Gastroesophageal sphincter (tissue), 4 donors: Measurements from ENCODE around the gene EPB41L4A. TPM values are rescaled to one million over a fixed set of nuclear protein-coding genes. Genes with fewer than 3 reads are reported as not detected.

Experiments used
- ATAC-seq: fragments of 150-250 bp; one replicate; pipeline ENCODE4 v1.9.1; 2016; ENCODE audit warnings: mild to moderate bottlenecking, moderate library complexity
- H3K27ac ChIP-seq, 4 donors: fragments of 200-600 bp; sonication (generic) in 3 of 4; 1 replicate in 3 of 4; 2 replicates in 1 of 4; pipeline ENCODE4 v1.5.1; 2016 to 2019
- H3K27me3 ChIP-seq: fragments of 200-600 bp; sonication (generic); one replicate; pipeline ENCODE4 v1.5.1; 2019
- H3K36me3 ChIP-seq, 2 donors: fragments of 200-600 bp; sonication (generic); one replicate each; pipeline ENCODE4 v1.5.1; 2019; ENCODE audit warnings: control low read depth in 1 of 2
- H3K4me1 ChIP-seq, 3 donors: fragments of 200-600 bp; sonication (generic); 1 replicate in 2 of 3; 2 replicates in 1 of 3; pipeline ENCODE4 v1.5.1; 2016 to 2019; ENCODE audit warnings: control low read depth in 2 of 3
- H3K4me3 ChIP-seq, 2 donors: fragments of 200-600 bp; sonication (generic); one replicate each; pipeline ENCODE4 v1.5.1; 2019; ENCODE audit warnings: mild to moderate bottlenecking in 1 of 2, moderate library complexity in 1 of 2
- H3K9me3 ChIP-seq, 3 donors: fragments of 200-600 bp; sonication (generic); one replicate each; pipeline ENCODE4 v1.5.1; 2017 to 2019; ENCODE audit warnings: control low read depth in 2 of 3
- CTCF ChIP-seq, 4 experiments: fragments of 200-600 bp in 2 of 4; fragments of 450-650 bp in 2 of 4; sonication (generic) in 1 of 4; IDR thresholded peaks; one replicate each; pipeline ENCODE4 v1.5.1; 2017 to 2019; ENCODE audit warnings: antibody characterized with exemption in 4 of 4, mild to moderate bottlenecking in 2 of 4, moderate library complexity in 2 of 4
- EP300 ChIP-seq: sonication (generic); formaldehyde crosslinking; IDR thresholded peaks from one replicate; pipeline ENCODE4 v1.6.1; 2017; ENCODE audit warnings: antibody characterized with exemption, mild to moderate bottlenecking
- POLR2A ChIP-seq, 2 donors: fragments of 450-650 bp; IDR thresholded peaks; one replicate each; pipeline ENCODE4 v1.6.1; 2017; ENCODE audit warnings: antibody characterized with exemption in 2 of 2, mild to moderate bottlenecking in 2 of 2, moderate library complexity in 1 of 2
- POLR2AphosphoS5 ChIP-seq: sonication (generic); formaldehyde crosslinking; IDR thresholded peaks from one replicate; pipeline ENCODE4 v1.6.1; 2017; ENCODE audit warnings: antibody characterized with exemption
- WGBS, 2 donors: methylation state at CpG; one replicate each; pipeline ENCODE4 v1.1.5; 2018; ENCODE audit warnings: low coverage in 1 of 2; 5-methylcytosine and 5-hydroxymethylcytosine counted together
- total RNA-seq, 4 donors: library from RNA; depleted of rRNA; stranded (reverse); fragments of >200 nt; gene quantifications; one replicate each; pipeline ENCODE4 v1.1.0, GENCODE V29; 2016

The EPB41L4A gene
- total RNA-seq, 4 donors from 2014 or later, result 4.3 to 28.7 (median 12.6) TPM

GRCh38 chr5:112264151-112264550 lies 154.9 kb downstream of the EPB41L4A start:
- H3K27ac ChIP-seq, result no peak overlapping the region
- no peak overlapping the region for H3K4me3 ChIP-seq
- TF ChIP-seq CTCF (IDR thresholded peaks at IDR 0.05) (no peak), POLR2A (IDR thresholded peaks at IDR 0.05) (no peak), POLR2AphosphoS5 (no peak), EP300 (no peak)
- WGBS, 2 donors, result 83 to 100% methylated on average over 2 to 4 of the region's 4 CpGs
- no peaks in the 10 kb centered on the region for H3K9me3 ChIP-seq
- no peaks in the 10 kb centered on the region for H3K4me1 ChIP-seq
- ATAC-seq, result no peak
- peaks cover 0 to 12% of the 10 kb centered on the region in 2 donors for H3K36me3 ChIP-seq
- H3K27me3 ChIP-seq, result no peaks in the 10 kb centered on the region

- Histone ChIP-seq H3K9me3 (no peaks in the 10 kb centered on the region), H3K36me3 (peaks cover 0 to 16% of the 10 kb centered on the region in 2 donors), H3K4me1 (no peaks in the 10 kb centered on the region), H3K27me3 (no peaks in the 10 kb centered on the region), H3K27ac (no peak overlapping the region), H3K4me3 (no peak overlapping the region)
- WGBS, 2 donors, result 57 to 100% methylated on average over 1 of the region's 1 CpG
- ATAC-seq, result no peak
- TF ChIP-seq POLR2AphosphoS5 (no peak), CTCF (IDR thresholded peaks at IDR 0.05) (no peak), POLR2A (IDR thresholded peaks at IDR 0.05) (no peak), EP300 (no peak)
Observed at GRCh38 chr5:112263469-112263868, 155.6 kb downstream of the EPB41L4A start.

GRCh38 chr5:112258571-112258970 lies 160.5 kb downstream of the EPB41L4A start:
- peaks cover 0 to 3% (median 0%) of the 10 kb centered on the region in 3 donors for H3K4me1 ChIP-seq
- no peaks in the 10 kb centered on the region for H3K27me3 ChIP-seq
- peaks cover 0 to 16% of the 10 kb centered on the region in 2 donors for H3K36me3 ChIP-seq
- no peak overlapping the region for H3K4me3 ChIP-seq
- no peak overlapping the region for H3K27ac ChIP-seq
- TF ChIP-seq EP300 (no peak), POLR2A (IDR thresholded peaks at IDR 0.05) (no peak), POLR2AphosphoS5 (no peak), CTCF (IDR thresholded peaks at IDR 0.05) (no peak)
- no peak for ATAC-seq
- H3K9me3 ChIP-seq, result no peaks in the 10 kb centered on the region
- 77 to 90% methylated on average over 2 of the region's 2 CpGs for WGBS, 2 donors

- Histone ChIP-seq H3K4me1 (peaks cover 0 to 3% (median 0%) of the 10 kb centered on the region in 3 donors), H3K9me3 (no peaks in the 10 kb centered on the region), H3K4me3 (no peak overlapping the region), H3K27me3 (no peaks in the 10 kb centered on the region), H3K27ac (no peak overlapping the region), H3K36me3 (peaks cover 0 to 16% of the 10 kb centered on the region in 2 donors)
- TF ChIP-seq POLR2A (IDR thresholded peaks at IDR 0.05) (no peak), POLR2AphosphoS5 (no peak), CTCF (IDR thresholded peaks at IDR 0.05) (no peak), EP300 (no peak)
- ATAC-seq, result no peak
Observed at GRCh38 chr5:112257976-112258375, 161.1 kb downstream of the EPB41L4A start.

GRCh38 chr5:112257005-112257404 lies 162.1 kb downstream of the EPB41L4A start:
- peaks cover 0 to 3% (median 0%) of the 10 kb centered on the region in 3 donors for H3K4me1 ChIP-seq
- peaks cover 0 to 11% of the 10 kb centered on the region in 2 donors for H3K36me3 ChIP-seq
- H3K27me3 ChIP-seq, result no peaks in the 10 kb centered on the region
- TF ChIP-seq POLR2AphosphoS5, result no peak
- TF ChIP-seq CTCF (IDR thresholded peaks at IDR 0.05), result no peak
- H3K27ac ChIP-seq, result no peak overlapping the region
- no peaks in the 10 kb centered on the region for H3K9me3 ChIP-seq
- ATAC-seq, result no peak
- no peak overlapping the region for H3K4me3 ChIP-seq
